AG09319 (cell line): ENCODE measurements around the gene FBXL17.

Source experiments
- DNase-seq: peaks from one replicate; pipeline ENCODE4 v3.0.0-alpha.2; 2010; ENCODE audit warnings: low read depth; ENCODE audit errors: extremely low read depth
- CTCF ChIP-seq: IDR thresholded peaks from 2 replicates; pipeline ENCODE4 v1.5.1; 2011; ENCODE audit warnings: low read depth, mild to moderate bottlenecking, inconsistent platforms, low read length, moderate library complexity

The FBXL17 gene

GRCh38 chr5:108372369-108372768 lies 9.5 kb downstream of the FBXL17 start:
- TF ChIP-seq CTCF: no peak
- DNase-seq: no peak

GRCh38 chr5:108371263-108371662 lies 10.6 kb downstream of the FBXL17 start:
- no peak for DNase-seq
- no peak for TF ChIP-seq CTCF

GRCh38 chr5:108369167-108369566 lies 12.7 kb downstream of the FBXL17 start:
- DNase-seq: no peak
- no peak for TF ChIP-seq CTCF

GRCh38 chr5:108367679-108368334 lies 14.1 kb downstream of the FBXL17 start:
- no peak for TF ChIP-seq CTCF
- DNase-seq: no peak

- no peak for TF ChIP-seq CTCF
- no peak for DNase-seq
Measured at GRCh38 chr5:108366500-108366899, 15.4 kb downstream of the FBXL17 start.

GRCh38 chr5:108361771-108362170 lies 20.1 kb downstream of the FBXL17 start:
- TF ChIP-seq CTCF: no peak
- no peak for DNase-seq

- TF ChIP-seq CTCF: no peak
- no peak for DNase-seq
Measured at GRCh38 chr5:108361239-108361638, 20.7 kb downstream of the FBXL17 start.
